WTC11 (cell line): ENCODE measurements around the gene NSMCE3. TPM values are rescaled to one million over a fixed set of nuclear protein-coding genes. Genes with fewer than 3 reads are reported as not detected.

ENCODE experiments used
- ATAC-seq: fragments of 200-7000 bp; cut with Tn5 transposase; 2 replicates; pipeline ENCODE4 v1.10.0; 2021; ENCODE audit warnings: mild to moderate bottlenecking, moderate library complexity
- Bru-seq: library from RNA; stranded (reverse); fragments of 400-500 nt; gene quantifications from one replicate; lab custom pipeline; 2021; lab: Mats Ljungman, UMichigan
- CTCF ChIA-PET: fragments of 300-600 bp; sonication (Branson Sonifier 250); formaldehyde crosslinking; loops from one replicate; lab custom pipeline; 2021; ENCODE audit warnings: antibody characterized with exemption; lab: Charles Lee
- POLR2A ChIA-PET: fragments of 350-600 bp; sonication (Branson Sonifier 250); formaldehyde crosslinking; loops from one replicate; lab custom pipeline; 2021; ENCODE audit warnings: antibody characterized with exemption; lab: Charles Lee
- DNase-seq: peaks from one replicate; pipeline ENCODE4 v3.0.0; 2021; ENCODE audit warnings: low spot score
- H3K27ac Mint-ChIP-seq: 2 replicates; pipeline ENCODE4 v1.8.0; 2021; ENCODE audit warnings: mixed read lengths
- H3K27me3 Mint-ChIP-seq: 2 replicates; pipeline ENCODE4 v1.8.0; 2021; ENCODE audit warnings: low read depth, mild to moderate bottlenecking, moderate library complexity, mixed read lengths
- H3K36me3 Mint-ChIP-seq: 2 replicates; pipeline ENCODE4 v1.8.0; 2021; ENCODE audit warnings: mixed read lengths
- H3K4me1 Mint-ChIP-seq: 2 replicates; pipeline ENCODE4 v1.8.0; 2022; ENCODE audit warnings: mixed read lengths
- H3K4me3 Mint-ChIP-seq: 2 replicates; pipeline ENCODE4 v1.8.0; 2021; ENCODE audit warnings: mild to moderate bottlenecking, moderate library complexity, mixed read lengths
- H3K9me3 Mint-ChIP-seq: 2 replicates; pipeline ENCODE4 v1.8.0; 2021; ENCODE audit warnings: mixed read lengths
- AR ChIP-seq: fragments of 250-450 bp; sonication (Bioruptor Pico); IDR thresholded peaks from 2 replicates; pipeline ENCODE4 v1.9.0; 2021; ENCODE audit warnings: mild to moderate bottlenecking
- ATF3 ChIP-seq: sonication (generic); formaldehyde crosslinking; conservative IDR thresholded peaks from 2 replicates; pipeline ENCODE4 v1.8.1; 2022; ENCODE audit warnings: mild to moderate bottlenecking, missing genetic modification reagents
- CREB1 ChIP-seq: sonication (generic); formaldehyde crosslinking; IDR thresholded peaks from 2 replicates; pipeline ENCODE4 v1.8.0; 2023; ENCODE audit warnings: mild to moderate bottlenecking, missing genetic modification reagents
- CREM ChIP-seq: sonication (generic); formaldehyde crosslinking; IDR thresholded peaks from 2 replicates; pipeline ENCODE4 v1.8.1; 2022; ENCODE audit warnings: mild to moderate bottlenecking, missing genetic modification reagents, moderate library complexity
- E2F1 ChIP-seq: sonication (generic); formaldehyde crosslinking; IDR thresholded peaks from 2 replicates; pipeline ENCODE4 v1.8.0; 2022; ENCODE audit warnings: mild to moderate bottlenecking, missing genetic modification reagents
- E2F5 ChIP-seq: sonication (generic); formaldehyde crosslinking; IDR thresholded peaks from 2 replicates; pipeline ENCODE4 v1.8.1; 2022; ENCODE audit warnings: mild to moderate bottlenecking, moderate library complexity, missing genetic modification reagents
- EMX1 ChIP-seq: fragments of 250-450 bp; sonication (Bioruptor Pico); IDR thresholded peaks from 2 replicates; pipeline ENCODE4 v1.8.0; 2021; ENCODE audit warnings: mild to moderate bottlenecking
- ETV6 ChIP-seq: sonication (generic); formaldehyde crosslinking; IDR thresholded peaks from 2 replicates; pipeline ENCODE4 v1.8.1; 2022; ENCODE audit warnings: mild to moderate bottlenecking, missing genetic modification reagents
- FOXP1 ChIP-seq: sonication (generic); formaldehyde crosslinking; IDR thresholded peaks from 2 replicates; pipeline ENCODE4 v1.8.0; 2022; ENCODE audit warnings: missing genetic modification reagents, mild to moderate bottlenecking, moderate library complexity, borderline replicate concordance
- GABPB1 ChIP-seq: sonication (generic); formaldehyde crosslinking; IDR thresholded peaks from 2 replicates; pipeline ENCODE4 v1.8.1; 2023; ENCODE audit warnings: mild to moderate bottlenecking, missing genetic modification reagents
- KAT7 ChIP-seq: sonication (generic); formaldehyde crosslinking; IDR thresholded peaks from 2 replicates; pipeline ENCODE4 v1.8.1; 2023; ENCODE audit warnings: missing genetic modification reagents, mild to moderate bottlenecking, borderline replicate concordance
- MXD4 ChIP-seq: fragments of 250-450 bp; sonication (Bioruptor Pico); IDR thresholded peaks from 2 replicates; pipeline ENCODE4 v1.8.0; 2021; ENCODE audit warnings: mild to moderate bottlenecking, moderate library complexity, borderline replicate concordance
- MYBL2 ChIP-seq: sonication (generic); formaldehyde crosslinking; IDR thresholded peaks from 2 replicates; pipeline ENCODE4 v1.8.1; 2023; ENCODE audit warnings: mild to moderate bottlenecking, moderate library complexity, missing genetic modification reagents
- OVOL2 ChIP-seq: fragments of 250-450 bp; sonication (Bioruptor Pico); IDR thresholded peaks from 2 replicates; pipeline ENCODE4 v1.9.0; 2021; ENCODE audit warnings: mild to moderate bottlenecking, borderline replicate concordance
- RORB ChIP-seq: fragments of 250-450 bp; sonication (Bioruptor Pico); IDR thresholded peaks from 2 replicates; pipeline ENCODE4 v1.9.0; 2021; ENCODE audit warnings: mild to moderate bottlenecking
- SP1 ChIP-seq: sonication (generic); formaldehyde crosslinking; conservative IDR thresholded peaks from 2 replicates; pipeline ENCODE4 v1.8.1; 2022; ENCODE audit warnings: missing genetic modification reagents
- TEAD4 ChIP-seq: sonication (generic); formaldehyde crosslinking; IDR thresholded peaks from 2 replicates; pipeline ENCODE4 v1.8.0; 2022; ENCODE audit warnings: mild to moderate bottlenecking, missing genetic modification reagents
- USF2 ChIP-seq: sonication (generic); formaldehyde crosslinking; IDR thresholded peaks from 2 replicates; pipeline ENCODE4 v1.8.1; 2023; ENCODE audit warnings: mild to moderate bottlenecking, missing genetic modification reagents, moderate library complexity
- ZBTB43 ChIP-seq: sonication (generic); formaldehyde crosslinking; IDR thresholded peaks from 2 replicates; pipeline ENCODE4 v1.8.1; 2023; ENCODE audit warnings: mild to moderate bottlenecking, missing genetic modification reagents
- ZNF219 ChIP-seq: sonication (generic); formaldehyde crosslinking; IDR thresholded peaks from 2 replicates; pipeline ENCODE4 v1.8.0; 2023; ENCODE audit warnings: missing genetic modification reagents, mild to moderate bottlenecking, borderline replicate concordance
- ZNF263 ChIP-seq: sonication (generic); formaldehyde crosslinking; IDR thresholded peaks from 2 replicates; pipeline ENCODE4 v1.8.1; 2022; ENCODE audit warnings: low read depth, mild to moderate bottlenecking, moderate library complexity, missing genetic modification reagents
- ZNF416 ChIP-seq: fragments of 250-450 bp; sonication (Bioruptor Pico); IDR thresholded peaks from 2 replicates; pipeline ENCODE4 v1.9.0; 2021; ENCODE audit warnings: mild to moderate bottlenecking, inconsistent platforms
- ZNF423 ChIP-seq: fragments of 250-450 bp; sonication (Bioruptor Pico); IDR thresholded peaks from 2 replicates; pipeline ENCODE4 v2.1.2; 2022; ENCODE audit warnings: mild to moderate bottlenecking, moderate library complexity
- ZSCAN18 ChIP-seq: fragments of 250-450 bp; sonication (Bioruptor Pico); IDR thresholded peaks from 2 replicates; pipeline ENCODE4 v2.1.2; 2022; ENCODE audit warnings: mild to moderate bottlenecking, moderate library complexity
- long read RNA-seq, 3 experiments: library from RNA in 1 of 3; library from capped mRNA in 1 of 3; library from polyadenylated mRNA in 1 of 3; unstranded in 2 of 3; stranded (forward) in 1 of 3; transcript quantifications; one replicate each; pipeline ENCODE4 v2.0.0, GENCODE V29; 2021
- total RNA-seq: library from RNA; stranded (reverse); gene quantifications from 3 replicates; pipeline ENCODE4 v1.2.3, GENCODE V29; 2021
- TF ChIP-seq, protein P1 (sequence below): sonication (generic); formaldehyde crosslinking; IDR thresholded peaks from 2 replicates; pipeline ENCODE4 v1.8.1; 2022; ENCODE audit warnings: missing genetic modification reagents, borderline replicate concordance
- TF ChIP-seq, protein P2 (sequence below): sonication (generic); formaldehyde crosslinking; IDR thresholded peaks from 2 replicates; pipeline ENCODE4 v1.8.0; 2022; ENCODE audit warnings: mild to moderate bottlenecking, missing genetic modification reagents

Gene NSMCE3
- 6.6 to 8.5 TPM (median 8.0 TPM) in 3 replicates for total RNA-seq
- Bru-seq, nascent RNA, result percentile 85 among the genes with signal in this experiment
- long read RNA-seq, experiment 1, full-length matches to known transcripts, result 55 of 55 reads
- long read RNA-seq, experiment 1, partial matches to known transcripts, result 0 of 55 reads
- long read RNA-seq, experiment 1, other reads (novel, unspliced or antisense), result 0 of 55 reads
- long read RNA-seq, experiment 2, full-length matches to known transcripts, result 32 of 32 reads
- long read RNA-seq, experiment 2, partial matches to known transcripts, result 0 of 32 reads
- long read RNA-seq, experiment 2, other reads (novel, unspliced or antisense), result 0 of 32 reads
- long read RNA-seq, experiment 3, full-length matches to known transcripts, result 1 of 1 reads
- long read RNA-seq, experiment 3, partial matches to known transcripts, result 0 of 1 reads
- long read RNA-seq, experiment 3, other reads (novel, unspliced or antisense), result 0 of 1 reads

DNA sequence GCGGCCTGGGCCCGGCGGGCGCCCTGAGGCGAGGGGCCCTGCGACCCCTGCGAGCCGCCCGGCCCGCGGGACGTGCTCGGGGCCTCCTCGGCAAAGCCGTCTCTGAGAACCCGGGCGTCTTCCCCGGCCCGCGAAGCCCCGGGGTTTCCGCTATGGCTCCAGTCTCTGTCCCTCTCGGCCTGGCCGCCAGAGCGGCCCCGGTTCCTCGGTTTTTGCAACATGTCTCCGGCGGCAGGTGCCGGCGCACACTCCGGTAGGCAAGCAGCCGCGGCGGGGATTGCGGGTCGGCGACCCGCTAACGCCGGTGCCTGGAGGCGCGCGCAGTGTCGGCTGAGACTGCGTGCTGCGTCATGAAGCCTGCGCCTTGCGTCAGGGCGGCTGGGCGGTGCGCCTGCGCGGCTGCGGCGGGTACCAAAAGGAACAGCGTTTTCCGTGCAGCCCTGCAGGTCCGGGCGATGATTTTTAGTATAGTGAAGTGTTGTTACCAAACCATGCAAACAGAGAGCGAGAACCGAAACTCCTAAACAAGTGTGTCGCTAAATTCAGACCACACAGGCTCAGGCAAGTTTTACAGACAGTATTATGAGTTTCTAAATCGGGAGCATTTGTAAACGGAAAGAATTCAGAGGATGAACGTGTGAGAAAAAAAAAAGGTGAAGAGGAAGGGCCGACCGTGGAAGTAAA is at the start of gene NSMCE3:
NSMCE3 (minus strand) TSS at position 338 of the 684 bp plus-strand sequence; CDS start at position 221, 117 bp downstream.
- no peaks in the 10 kb centered on the region for H3K27me3 Mint-ChIP-seq
- DNase-seq (peak; percentile 87), ATAC-seq (peak; percentile 94)
- H3K36me3 Mint-ChIP-seq, result no peaks in the 10 kb centered on the region
- peaks cover 33% of the 10 kb centered on the region for H3K4me1 Mint-ChIP-seq
- CTCF ChIA-PET, result interaction anchor here (1.6 kb wide), 1 partner anchor 130 kb away, joined by 8 read pairs; no protein-coding TSS in a partner anchor
- POLR2A ChIA-PET, result no interaction called here
- H3K4me3 Mint-ChIP-seq, result peak within 1 kb of the TSS; percentile 95
- H3K9me3 Mint-ChIP-seq, result no peaks in the 10 kb centered on the region
- peak within 1 kb of the TSS; percentile 92 for H3K27ac Mint-ChIP-seq
- no peak for TF ChIP-seq MXD4
- TF ChIP-seq E2F5 (CRISPR knock-in tag), result peak; percentile 72
- TF ChIP-seq EMX1 (CRISPR knock-in tag), result no peak
- TF ChIP-seq OVOL2 (CRISPR knock-in tag), result no peak
- TF ChIP-seq, protein P1, sequence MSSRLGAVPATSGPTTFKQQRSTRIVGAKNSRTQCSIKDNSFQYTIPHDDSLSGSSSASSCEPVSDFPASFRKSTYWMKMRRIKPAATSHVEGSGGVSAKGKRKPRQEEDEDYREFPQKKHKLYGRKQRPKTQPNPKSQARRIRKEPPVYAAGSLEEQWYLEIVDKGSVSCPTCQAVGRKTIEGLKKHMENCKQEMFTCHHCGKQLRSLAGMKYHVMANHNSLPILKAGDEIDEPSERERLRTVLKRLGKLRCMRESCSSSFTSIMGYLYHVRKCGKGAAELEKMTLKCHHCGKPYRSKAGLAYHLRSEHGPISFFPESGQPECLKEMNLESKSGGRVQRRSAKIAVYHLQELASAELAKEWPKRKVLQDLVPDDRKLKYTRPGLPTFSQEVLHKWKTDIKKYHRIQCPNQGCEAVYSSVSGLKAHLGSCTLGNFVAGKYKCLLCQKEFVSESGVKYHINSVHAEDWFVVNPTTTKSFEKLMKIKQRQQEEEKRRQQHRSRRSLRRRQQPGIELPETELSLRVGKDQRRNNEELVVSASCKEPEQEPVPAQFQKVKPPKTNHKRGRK (CRISPR knock-in tag), result no peak
- TF ChIP-seq ZBTB43 (CRISPR knock-in tag), result no peak
- TF ChIP-seq RORB, result no peak
- no peak for TF ChIP-seq FOXP1
- TF ChIP-seq TEAD4 (CRISPR knock-in tag), result no peak
- no peak for TF ChIP-seq ZNF416 (CRISPR knock-in tag)
- no peak for TF ChIP-seq E2F1
- peak; percentile 84 for TF ChIP-seq CREM
- TF ChIP-seq KAT7 (CRISPR knock-in tag), result no peak
- no peak for TF ChIP-seq ZNF423 (CRISPR knock-in tag)
- no peak for TF ChIP-seq MYBL2
- TF ChIP-seq CREB1 (CRISPR knock-in tag), result peak; percentile 55; the same call in 1 of the 2 replicates
- TF ChIP-seq USF2 (CRISPR knock-in tag), result no peak
- peak; percentile 65; the same call in 1 of the 2 replicates for TF ChIP-seq SP1 (CRISPR knock-in tag)
- TF ChIP-seq ATF3 (CRISPR knock-in tag), result no peak
- TF ChIP-seq ZNF263 (CRISPR knock-in tag), result no peak
- TF ChIP-seq, protein P2, sequence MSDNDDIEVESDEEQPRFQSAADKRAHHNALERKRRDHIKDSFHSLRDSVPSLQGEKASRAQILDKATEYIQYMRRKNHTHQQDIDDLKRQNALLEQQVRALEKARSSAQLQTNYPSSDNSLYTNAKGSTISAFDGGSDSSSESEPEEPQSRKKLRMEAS (CRISPR knock-in tag), result peak; percentile 81; the same call in 1 of the 2 replicates
- TF ChIP-seq ZNF219 (CRISPR knock-in tag), result no peak
- TF ChIP-seq ETV6, result peak; percentile 45; the same call in 1 of the 2 replicates
- TF ChIP-seq GABPB1 (CRISPR knock-in tag), result peak; percentile 88
- no peak for TF ChIP-seq AR (CRISPR knock-in tag)
- TF ChIP-seq ZSCAN18 (CRISPR knock-in tag), result no peak
